GM18858 (cell line): ENCODE results near the gene NUDCD3.

ENCODE experiments used
- ATAC-seq: cut with Tn5 transposase; IDR thresholded peaks from one replicate; pipeline ENCODE4 v1.9.1; 2021; ENCODE audit not compliant: unreplicated experiment

NUDCD3 gene

DNA sequence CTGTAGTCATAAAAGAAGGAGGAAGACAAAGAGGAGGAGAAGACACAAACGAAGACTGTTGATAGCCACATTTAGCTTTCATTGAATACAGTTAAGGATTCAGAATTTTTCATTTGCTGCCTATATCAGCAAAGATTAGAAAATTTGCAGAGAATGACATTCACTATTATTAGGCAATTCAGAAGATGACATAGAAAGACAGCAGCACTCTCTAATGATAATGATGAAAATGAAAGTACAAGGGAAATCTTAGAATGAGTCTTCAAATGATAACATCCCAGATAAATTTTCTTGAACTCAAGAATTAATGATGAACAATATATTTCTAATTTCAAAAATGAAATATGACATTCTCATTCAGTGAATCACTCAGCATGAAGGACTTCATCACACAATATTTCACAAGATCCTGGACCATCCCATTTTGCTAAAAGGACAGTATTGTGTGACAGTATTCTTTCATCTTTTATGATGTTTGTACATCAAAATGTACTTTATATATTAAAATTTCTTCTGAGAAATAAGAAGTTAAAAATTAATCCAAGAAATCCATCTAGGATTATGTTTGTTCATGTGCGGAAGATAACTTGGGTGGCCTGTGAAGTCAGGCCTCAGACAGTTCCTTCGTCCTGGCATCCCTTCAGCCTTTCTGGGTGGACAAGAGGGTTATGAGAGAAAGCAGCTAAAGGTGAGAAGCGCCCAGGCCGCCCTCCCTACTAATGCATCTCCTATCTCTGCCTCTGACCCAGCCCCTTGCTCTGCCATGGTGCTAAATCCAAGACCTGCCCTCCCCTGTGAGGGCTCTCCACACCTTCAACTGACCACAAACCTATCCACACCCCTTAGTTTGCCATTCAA is 117.7 kb downstream of the NUDCD3 start:
- no peak for ATAC-seq

DNA sequence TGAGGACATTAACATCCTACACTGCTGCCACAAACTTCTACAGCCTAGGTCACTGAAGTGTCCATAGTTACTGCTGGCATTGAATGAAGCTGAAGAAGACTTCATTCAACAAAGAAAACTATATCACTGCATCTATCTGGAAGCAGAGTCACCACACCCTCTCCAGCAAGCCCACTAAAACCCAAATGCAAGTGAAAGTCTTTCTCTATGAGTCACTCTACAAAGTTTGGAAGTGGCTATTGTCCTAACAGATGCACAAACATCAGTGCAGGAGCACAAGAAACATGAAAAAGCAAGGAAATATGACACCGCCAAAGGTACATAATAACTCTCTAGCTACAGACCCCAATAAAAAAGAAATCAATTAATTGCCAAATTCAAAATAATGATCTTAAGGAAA is 121.6 kb downstream of the NUDCD3 start:
- no peak for ATAC-seq

- no peak for ATAC-seq
Observed at GRCh38 chr7:44368455-44368854, 122.0 kb downstream of the NUDCD3 start.

DNA sequence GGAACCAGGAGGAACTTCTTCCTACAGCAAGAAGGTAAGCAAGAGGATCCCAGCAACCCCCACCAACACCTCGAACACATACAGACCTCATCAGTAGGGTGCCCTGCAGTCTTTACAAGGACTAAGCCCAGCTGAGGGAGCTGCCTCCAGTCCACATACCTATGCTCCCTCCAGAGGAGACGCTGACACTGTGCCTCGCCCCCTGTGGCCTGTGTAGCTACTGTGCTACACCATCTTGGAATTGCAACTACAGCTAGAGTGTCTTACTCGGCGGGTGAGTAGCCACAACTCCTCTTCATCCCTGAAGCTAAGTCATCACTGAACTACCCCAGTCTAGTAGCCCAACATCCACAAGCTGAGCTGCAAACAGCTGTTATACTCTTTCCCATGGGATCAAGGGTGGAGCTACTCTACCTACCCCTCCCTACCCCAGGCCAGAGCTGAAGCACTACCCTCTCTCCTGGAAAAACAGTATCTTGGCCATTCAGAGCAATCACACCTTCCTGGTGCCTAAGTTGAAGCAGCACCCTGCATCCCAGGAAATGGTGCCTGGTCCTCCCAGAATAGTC is 122.9 kb downstream of the NUDCD3 start:
- ATAC-seq = no peak

- ATAC-seq = no peak
Observed at GRCh38 chr7:44366986-44367385, 123.5 kb downstream of the NUDCD3 start.

DNA sequence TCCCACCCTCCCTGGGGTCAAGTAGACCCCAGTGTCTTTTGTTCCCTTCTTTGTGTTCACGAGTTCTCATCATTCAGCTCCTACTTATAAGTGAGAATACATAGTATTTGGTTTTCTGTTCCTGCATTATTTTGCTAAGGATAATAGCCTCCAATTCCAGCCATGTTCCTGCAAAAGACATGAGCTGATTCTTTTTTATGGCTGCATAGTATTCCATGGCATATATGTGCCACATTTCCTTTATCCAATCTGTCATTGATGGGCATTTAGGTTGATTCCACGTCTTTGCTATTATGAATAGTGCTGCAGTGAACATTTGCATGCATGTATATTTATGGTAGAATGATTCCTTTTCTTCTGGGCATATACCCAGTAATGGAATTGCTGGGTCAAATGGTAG is 136.8 kb downstream of the NUDCD3 start:
- no peak for ATAC-seq

GRCh38 chr7:44348851-44349781 is 141.3 kb downstream of the NUDCD3 start:
- ATAC-seq = no peak

GRCh38 chr7:44348300-44348699 is 142.2 kb downstream of the NUDCD3 start:
- no peak for ATAC-seq

DNA sequence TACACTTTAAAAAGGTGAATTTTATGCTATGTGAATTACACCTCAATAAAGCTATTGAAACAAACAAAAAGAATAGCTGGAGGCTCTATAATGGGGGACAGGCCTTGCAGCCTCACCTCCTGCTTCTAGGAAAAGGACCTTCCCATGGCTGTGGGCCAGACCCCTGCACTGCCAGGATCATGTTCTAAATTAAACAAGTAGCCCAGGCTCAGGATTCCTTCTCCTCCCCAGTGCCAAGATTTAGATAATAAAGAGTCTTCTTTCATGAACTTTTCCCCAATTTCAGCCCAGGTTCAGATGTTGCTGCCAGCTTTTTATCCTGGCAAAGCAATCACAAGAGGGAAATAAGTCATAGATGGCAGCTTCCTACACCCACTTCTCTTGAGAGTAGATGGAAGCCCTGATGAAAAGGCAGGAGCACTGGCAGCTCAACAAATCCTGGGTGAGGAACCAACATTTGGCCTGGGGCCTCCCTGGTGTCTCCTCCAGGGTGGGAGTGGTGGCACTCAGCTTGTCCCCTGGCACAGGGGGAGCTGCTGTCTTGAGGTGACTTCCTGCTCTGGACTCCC is 142.8 kb downstream of the NUDCD3 start:
- ATAC-seq = no peak

DNA sequence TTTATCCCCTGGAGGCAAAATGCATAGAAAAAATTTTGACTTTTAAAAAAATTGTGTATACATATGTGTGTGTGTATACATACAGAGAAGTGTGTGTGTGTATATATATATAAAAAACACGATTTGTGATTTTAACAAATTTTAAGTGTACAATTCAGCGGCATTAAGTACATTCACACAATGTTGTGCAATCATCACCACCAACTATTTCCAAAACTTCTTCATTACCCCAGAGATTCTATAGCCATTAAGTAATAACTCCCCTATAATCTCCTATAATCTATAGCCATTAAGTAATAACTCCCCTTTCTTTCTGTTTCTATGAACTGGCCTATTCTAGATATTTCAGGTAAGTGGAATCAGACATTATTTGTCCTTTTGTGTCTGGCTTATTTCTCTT is 144.4 kb downstream of the NUDCD3 start:
- ATAC-seq = no peak

DNA sequence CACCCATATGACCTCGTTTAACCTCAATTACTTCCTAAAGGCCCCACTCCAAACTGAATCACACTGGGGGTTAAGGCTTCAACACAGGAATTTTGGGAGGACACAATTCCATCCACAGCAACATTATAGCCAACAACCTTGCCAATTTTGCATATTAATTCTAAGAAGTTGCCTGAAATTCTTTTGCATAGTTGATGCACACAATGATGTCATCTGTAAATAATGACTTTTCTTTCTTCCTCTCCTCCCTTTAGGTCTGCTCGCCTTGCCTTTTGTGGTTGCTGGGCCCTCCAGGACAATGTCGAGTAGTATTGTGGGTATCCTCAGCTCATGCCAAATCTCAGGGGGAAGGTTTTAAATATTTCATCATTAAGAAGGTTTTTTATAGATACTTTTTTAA is 149.1 kb downstream of the NUDCD3 start:
- ATAC-seq = no peak

DNA sequence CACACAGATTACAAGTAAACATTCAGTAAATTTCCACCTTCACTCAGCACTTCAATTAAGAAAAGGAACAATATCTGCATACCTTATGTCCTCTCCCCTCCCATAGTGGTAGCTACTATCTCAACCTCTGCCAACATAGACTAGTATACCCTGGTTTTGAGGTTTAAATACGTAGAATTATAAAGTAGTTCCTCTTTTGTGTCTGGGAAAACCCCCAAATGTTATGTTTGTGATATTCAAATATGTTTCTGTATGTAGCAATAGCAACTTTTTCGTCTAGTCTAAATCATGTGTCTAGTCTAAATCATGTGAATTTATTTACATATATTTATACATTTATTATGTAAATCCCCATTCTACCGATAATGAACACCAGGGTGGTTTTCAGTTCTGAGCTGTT is 151.9 kb downstream of the NUDCD3 start:
- no peak for ATAC-seq

DNA sequence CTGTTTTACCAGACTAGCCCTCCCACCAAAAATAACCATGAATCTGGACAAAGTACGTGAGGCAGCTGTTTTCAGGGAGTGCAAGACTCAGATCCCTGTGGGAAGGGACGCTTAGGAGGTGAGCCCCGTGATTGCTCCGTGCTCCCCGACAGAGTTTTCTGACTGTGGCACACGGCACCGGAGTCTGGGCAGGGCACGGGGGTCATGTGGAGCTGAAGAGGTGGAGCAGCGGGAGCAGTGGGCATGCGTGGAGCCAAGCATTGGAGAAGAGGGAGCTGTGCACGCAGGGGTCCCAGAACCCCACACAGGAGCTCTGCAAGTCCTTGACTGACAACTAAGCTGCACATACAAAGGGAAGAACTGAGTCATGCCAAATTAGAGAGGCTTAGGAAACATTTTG is 154.0 kb downstream of the NUDCD3 start:
- no peak for ATAC-seq

DNA sequence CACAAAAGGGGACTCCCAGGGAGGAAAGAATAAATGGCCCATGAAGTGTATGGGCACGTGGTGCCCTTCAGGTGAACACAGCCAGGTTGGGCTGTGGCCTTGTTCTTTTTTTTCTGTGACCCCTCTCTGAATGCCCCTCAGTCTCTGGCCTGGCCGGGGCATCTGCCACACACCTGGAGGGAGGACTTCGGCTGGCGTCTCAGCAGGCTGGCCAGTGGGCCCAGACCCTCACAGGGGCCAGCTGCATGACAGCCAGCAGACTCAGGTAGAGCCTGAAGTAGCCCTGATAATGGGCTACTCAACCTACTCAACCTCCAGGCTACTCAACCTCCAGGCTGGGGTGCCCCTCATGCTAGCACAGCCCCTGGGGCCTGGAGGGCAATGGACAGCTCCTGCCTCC is 155.3 kb downstream of the NUDCD3 start:
- no peak for ATAC-seq

- ATAC-seq = no peak
Observed at GRCh38 chr7:44334734-44335097, 155.7 kb downstream of the NUDCD3 start.

GRCh38 chr7:44333911-44334733 is 156.3 kb downstream of the NUDCD3 start:
- no peak for ATAC-seq

GRCh38 chr7:44331682-44332081 is 158.8 kb downstream of the NUDCD3 start:
- no peak for ATAC-seq

DNA sequence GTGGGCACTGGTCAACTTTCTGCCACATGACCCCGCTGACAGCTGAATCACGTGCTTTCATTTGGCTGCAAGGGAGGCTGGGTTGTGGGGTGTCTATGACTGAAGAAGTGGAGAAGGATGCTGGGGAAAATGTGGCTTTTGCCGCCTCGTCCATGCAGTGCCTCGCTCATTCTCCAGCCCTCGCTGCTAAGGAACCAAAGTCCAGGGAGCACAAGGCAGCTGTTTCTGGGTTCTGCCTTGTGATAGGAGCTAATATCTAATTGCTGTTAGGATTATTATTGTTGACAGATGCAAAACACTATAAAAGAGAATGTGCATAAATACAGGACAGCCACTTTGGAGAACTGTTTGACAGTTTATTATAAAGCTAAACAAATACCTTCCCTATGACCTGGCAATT is 160.1 kb downstream of the NUDCD3 start:
- no peak for ATAC-seq

DNA sequence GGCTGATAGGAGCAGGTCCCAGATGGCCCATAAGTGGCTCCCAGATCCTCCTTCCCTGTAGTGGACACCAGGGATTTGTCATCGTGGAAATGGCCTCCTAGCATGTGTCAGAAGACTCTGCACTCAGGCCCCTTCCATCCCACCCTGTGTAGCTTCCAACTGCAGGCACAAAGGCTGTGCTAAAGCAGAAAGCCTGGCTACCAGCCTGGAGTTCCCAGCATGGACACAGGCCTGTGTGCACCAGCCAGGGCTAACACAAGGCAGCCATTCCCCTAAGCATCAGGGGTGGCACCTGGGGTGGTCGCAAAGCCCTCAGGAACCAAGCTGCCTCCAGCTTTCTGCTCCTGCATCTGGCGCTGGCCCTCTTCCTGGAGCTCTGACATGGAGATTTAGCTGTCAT is 160.6 kb downstream of the NUDCD3 start:
- ATAC-seq = no peak
